Stimulated activated CD8-positive, alpha-beta memory T cell treated with anti-CD3 and anti-CD28 coated beads, Interleukin-4, amount 100 ng/mL, for 24 hours (primary cell): ENCODE data around the gene AXL.
A peak's percentile ranks its signal among the peaks of the same experiment; 100 is the strongest.

ENCODE experiments used
- DNase-seq: peaks from one replicate; pipeline ENCODE4 v3.0.0-alpha.2; 2020; ENCODE audit warnings: low read depth

The AXL gene

DNA sequence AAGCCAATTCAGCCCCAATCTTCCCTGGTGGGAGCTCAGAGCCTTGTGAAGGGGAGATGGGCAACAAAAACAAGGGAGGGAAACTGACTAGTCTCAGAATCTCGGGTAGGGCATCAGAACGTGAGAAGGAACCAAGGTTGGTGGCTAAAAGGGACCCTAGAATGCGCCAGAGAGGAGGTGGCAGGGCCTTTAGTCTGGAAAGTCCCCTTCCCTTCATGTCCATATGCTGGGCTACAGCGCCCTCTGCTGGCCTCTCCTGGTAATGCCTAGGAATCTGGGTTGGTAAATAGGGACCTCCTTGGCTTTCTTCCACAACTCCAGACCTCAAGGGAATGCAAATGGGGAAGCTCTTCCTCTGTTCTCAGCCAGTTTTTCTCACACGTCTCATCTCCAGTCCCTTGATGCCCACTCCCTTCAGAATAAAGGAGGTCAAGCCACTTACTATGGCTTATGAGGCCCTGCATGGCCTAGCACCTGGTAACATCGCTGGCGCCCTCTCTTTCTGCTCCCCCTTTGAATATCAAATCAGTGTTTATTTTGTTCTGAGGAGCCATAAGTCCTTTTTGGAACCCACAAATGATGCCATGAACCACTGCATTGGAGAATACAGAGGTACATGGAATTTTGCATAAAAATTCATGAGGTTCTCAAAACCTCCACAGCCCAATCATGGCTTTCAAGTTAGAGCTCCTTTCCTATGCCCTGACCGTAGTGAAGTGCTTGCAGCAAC lies 89.6 kb downstream of the AXL start:
- DNase-seq: peak; percentile 90

DNA sequence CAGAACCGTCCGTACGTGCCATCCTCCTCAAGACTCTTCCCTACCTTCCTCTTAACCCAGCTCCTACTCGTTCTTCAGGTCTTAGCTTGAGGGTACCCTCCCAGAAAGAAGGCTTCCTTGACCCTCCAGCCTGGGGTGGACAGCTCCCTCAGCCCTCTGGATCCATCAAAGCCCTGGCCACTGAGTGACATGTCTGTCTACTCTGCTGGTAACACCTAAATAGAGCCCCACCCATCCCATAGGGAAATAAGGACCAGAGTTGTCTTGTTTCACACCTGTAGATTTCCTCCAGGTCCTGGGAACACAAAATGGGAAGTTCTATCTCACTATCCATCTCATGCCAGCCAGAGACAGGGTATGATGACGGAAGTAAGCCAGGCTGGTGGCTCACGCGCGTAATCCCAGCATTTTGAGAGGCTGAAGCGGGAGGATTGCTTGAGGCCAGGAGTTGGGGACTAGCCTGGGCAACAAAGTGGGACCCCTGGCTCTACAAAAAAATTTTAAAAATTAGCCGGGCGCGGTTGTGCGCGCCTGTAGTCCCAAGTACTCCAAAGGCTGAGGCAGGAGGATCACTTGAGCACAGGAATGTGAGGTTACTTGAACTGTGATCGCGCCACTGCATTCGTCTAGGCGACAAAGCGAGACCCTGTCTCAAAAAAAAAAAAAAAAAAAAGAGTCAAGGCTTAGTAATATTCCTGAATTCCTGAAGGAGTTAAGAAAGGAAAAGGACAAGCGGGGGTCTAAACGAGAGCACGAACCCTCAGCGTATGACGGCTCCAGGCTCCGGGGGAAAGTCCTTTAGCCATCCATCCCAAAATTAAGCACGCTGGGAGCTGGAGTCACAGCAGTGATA lies 90.4 kb downstream of the AXL start:
- no peak for DNase-seq

- DNase-seq: peak; percentile 85
Observed at GRCh38 chr19:41310033-41310831, 91.2 kb downstream of the AXL start, which contains the start of gene CCDC97. Gene CCDC97, plus strand, starts transcription at chr19:41310172. Its CDS starts 139 bp downstream, at chr19:41310311.

GRCh38 chr19:41311072-41311471 lies 92.0 kb downstream of the AXL start:
- no peak for DNase-seq
